ENCODE results near the gene RNF41.
"Not testable (repeated sequence)": the region's sequence is repeated elsewhere in the genome, so short reads cannot be mapped to it uniquely, and the experiment has no call there.

RNF41 gene

GRCh38 chr12:56196818-56197550, 24.7 kb downstream of the RNF41 start:
- H3K36me3 ChIP-seq (ENCODE audit: insufficient read depth, low read length); H2AFZ ChIP-seq (ENCODE audit: low read depth, low read length): not testable (repeated sequence)

GRCh38 chr12:56193025-56193578, 28.6 kb downstream of the RNF41 start:
- H3K4me3 ChIP-seq (ENCODE audit: low read length) = peak overlapping the region; percentile 8
- H3K36me3 ChIP-seq (ENCODE audit: insufficient read depth, low read length) = no peaks in the 10 kb centered on the region
- H3K4me1 ChIP-seq (ENCODE audit: insufficient read depth, low read length) = peaks cover 5% of the 10 kb centered on the region
- no peaks in the 10 kb centered on the region for H3K9me3 ChIP-seq (ENCODE audit: low read length)
- no peaks in the 10 kb centered on the region for H3K27me3 ChIP-seq (ENCODE audit: insufficient read depth, low read length)
- peak overlapping the region; percentile 96 for H2AFZ ChIP-seq (ENCODE audit: low read depth, low read length)

More at GRCh38 chr12:56196818-56197550, 24.7 kb downstream of the RNF41 start:
- not testable (repeated sequence) for H3K4me3 ChIP-seq (ENCODE audit: low read length); H3K4me1 ChIP-seq (ENCODE audit: insufficient read depth, low read length); H3K9me3 ChIP-seq (ENCODE audit: low read length); H3K27me3 ChIP-seq (ENCODE audit: insufficient read depth, low read length)

- Histone ChIP-seq H3K9me3 (ENCODE audit: low read length) (no peaks in the 10 kb centered on the region), H3K4me3 (ENCODE audit: low read length) (no peak overlapping the region), H2AFZ (ENCODE audit: low read depth, low read length) (peak overlapping the region; percentile 96), H3K36me3 (ENCODE audit: insufficient read depth, low read length) (no peaks in the 10 kb centered on the region), H3K27me3 (ENCODE audit: insufficient read depth, low read length) (no peaks in the 10 kb centered on the region), H3K4me1 (ENCODE audit: insufficient read depth, low read length) (peaks cover 11% of the 10 kb centered on the region)
These were observed 29.1 kb downstream of the RNF41 start for GRCh38 chr12:56192582-56192981.

- peak overlapping the region; percentile 91 for H3K4me3 ChIP-seq (ENCODE audit: low read length)
- no peak overlapping the region for H2AFZ ChIP-seq (ENCODE audit: low read depth, low read length)
- H3K27me3 ChIP-seq (ENCODE audit: insufficient read depth, low read length) = no peaks in the 10 kb centered on the region
- peaks cover 17% of the 10 kb centered on the region for H3K4me1 ChIP-seq (ENCODE audit: insufficient read depth, low read length)
- H3K36me3 ChIP-seq (ENCODE audit: insufficient read depth, low read length) = peaks cover 10% of the 10 kb centered on the region
- no peaks in the 10 kb centered on the region for H3K9me3 ChIP-seq (ENCODE audit: low read length)
These were observed 31.0 kb downstream of the RNF41 start for GRCh38 chr12:56190695-56191155.

- peak overlapping the region; percentile 100 for H2AFZ ChIP-seq (ENCODE audit: low read depth, low read length)
- peak overlapping the region; percentile 91 for H3K4me3 ChIP-seq (ENCODE audit: low read length)
- H3K4me1 ChIP-seq (ENCODE audit: insufficient read depth, low read length) = peaks cover 17% of the 10 kb centered on the region
- H3K27me3 ChIP-seq (ENCODE audit: insufficient read depth, low read length) = no peaks in the 10 kb centered on the region
- peaks cover 14% of the 10 kb centered on the region for H3K36me3 ChIP-seq (ENCODE audit: insufficient read depth, low read length)
- no peaks in the 10 kb centered on the region for H3K9me3 ChIP-seq (ENCODE audit: low read length)
These were observed 31.6 kb downstream of the RNF41 start for GRCh38 chr12:56189918-56190694.

- H2AFZ ChIP-seq (ENCODE audit: low read depth, low read length) = peak within 1 kb of the TSS; percentile 100
- H3K36me3 ChIP-seq (ENCODE audit: insufficient read depth, low read length) = peaks cover 22% of the 10 kb centered on the region
- peaks cover 17% of the 10 kb centered on the region for H3K4me1 ChIP-seq (ENCODE audit: insufficient read depth, low read length)
- H3K9me3 ChIP-seq (ENCODE audit: low read length) = no peaks in the 10 kb centered on the region
- H3K4me3 ChIP-seq (ENCODE audit: low read length) = peak within 1 kb of the TSS; percentile 91
- H3K27me3 ChIP-seq (ENCODE audit: insufficient read depth, low read length) = no peaks in the 10 kb centered on the region
These were observed 32.4 kb downstream of the RNF41 start, which contains the start of gene SMARCC2 for GRCh38 chr12:56189099-56189917. SMARCC2 (minus strand) TSS chr12:56189483; CDS start chr12:56189461, 22 bp downstream.

- Histone ChIP-seq H3K4me1 (ENCODE audit: insufficient read depth, low read length) (peaks cover 17% of the 10 kb centered on the region), H3K4me3 (ENCODE audit: low read length) (peak overlapping the region; percentile 62), H3K36me3 (ENCODE audit: insufficient read depth, low read length) (peaks cover 28% of the 10 kb centered on the region), H2AFZ (ENCODE audit: low read depth, low read length) (peak overlapping the region; percentile 0), H3K9me3 (ENCODE audit: low read length) (no peaks in the 10 kb centered on the region), H3K27me3 (ENCODE audit: insufficient read depth, low read length) (no peaks in the 10 kb centered on the region)
These were observed 33.0 kb downstream of the RNF41 start for GRCh38 chr12:56188778-56189098.

- H3K27me3 ChIP-seq (ENCODE audit: insufficient read depth, low read length) = no peaks in the 10 kb centered on the region
- no peaks in the 10 kb centered on the region for H3K9me3 ChIP-seq (ENCODE audit: low read length)
- H2AFZ ChIP-seq (ENCODE audit: low read depth, low read length) = peak overlapping the region; percentile 0
- H3K4me1 ChIP-seq (ENCODE audit: insufficient read depth, low read length) = peaks cover 17% of the 10 kb centered on the region
- H3K36me3 ChIP-seq (ENCODE audit: insufficient read depth, low read length) = peaks cover 32% of the 10 kb centered on the region
- peak overlapping the region; percentile 62 for H3K4me3 ChIP-seq (ENCODE audit: low read length)
These were observed 33.5 kb downstream of the RNF41 start for GRCh38 chr12:56188131-56188777.

GRCh38 chr12:56186957-56187356, 34.8 kb downstream of the RNF41 start:
- H3K4me3 ChIP-seq (ENCODE audit: low read length) = no peak overlapping the region
- H3K4me1 ChIP-seq (ENCODE audit: insufficient read depth, low read length) = peaks cover 17% of the 10 kb centered on the region
- no peaks in the 10 kb centered on the region for H3K27me3 ChIP-seq (ENCODE audit: insufficient read depth, low read length)
- H2AFZ ChIP-seq (ENCODE audit: low read depth, low read length) = no peak overlapping the region
- peaks cover 43% of the 10 kb centered on the region for H3K36me3 ChIP-seq (ENCODE audit: insufficient read depth, low read length)
- no peaks in the 10 kb centered on the region for H3K9me3 ChIP-seq (ENCODE audit: low read length)

GRCh38 chr12:56178347-56178746, 43.4 kb downstream of the RNF41 start:
- H3K4me3 ChIP-seq (ENCODE audit: low read length) = no peak overlapping the region

GRCh38 chr12:56172839-56173238, 48.9 kb downstream of the RNF41 start:
- no peak overlapping the region for H3K4me3 ChIP-seq (ENCODE audit: low read length)
- no peaks in the 10 kb centered on the region for H3K27me3 ChIP-seq (ENCODE audit: insufficient read depth, low read length)
- peaks cover 76% of the 10 kb centered on the region for H3K36me3 ChIP-seq (ENCODE audit: insufficient read depth, low read length)
- H3K9me3 ChIP-seq (ENCODE audit: low read length) = no peaks in the 10 kb centered on the region
- no peak overlapping the region for H2AFZ ChIP-seq (ENCODE audit: low read depth, low read length)
- no peaks in the 10 kb centered on the region for H3K4me1 ChIP-seq (ENCODE audit: insufficient read depth, low read length)

More at GRCh38 chr12:56178347-56178746, 43.4 kb downstream of the RNF41 start:
- Histone ChIP-seq H3K4me1 (ENCODE audit: insufficient read depth, low read length) (peaks cover 5% of the 10 kb centered on the region), H2AFZ (ENCODE audit: low read depth, low read length) (no peak overlapping the region), H3K27me3 (ENCODE audit: insufficient read depth, low read length) (no peaks in the 10 kb centered on the region), H3K9me3 (ENCODE audit: low read length) (peaks cover 4% of the 10 kb centered on the region), H3K36me3 (ENCODE audit: insufficient read depth, low read length) (peaks cover 67% of the 10 kb centered on the region)

- Histone ChIP-seq H3K27me3 (ENCODE audit: insufficient read depth, low read length) (no peaks in the 10 kb centered on the region), H3K4me1 (ENCODE audit: insufficient read depth, low read length) (no peaks in the 10 kb centered on the region), H3K9me3 (ENCODE audit: low read length) (no peaks in the 10 kb centered on the region), H3K36me3 (ENCODE audit: insufficient read depth, low read length) (peaks cover 89% of the 10 kb centered on the region), H2AFZ (ENCODE audit: low read depth, low read length) (no peak overlapping the region), H3K4me3 (ENCODE audit: low read length) (no peak overlapping the region)
These were observed 52.4 kb downstream of the RNF41 start for GRCh38 chr12:56169229-56169759.

All from neuron (in vitro differentiated cells).